Measurements from ENCODE around the gene CYTL1. TPM values are rescaled to one million over a fixed set of nuclear protein-coding genes. Genes with fewer than 3 reads are reported as not detected.
A peak's percentile ranks its signal among the peaks of the same experiment; 100 is the strongest.

CYTL1 gene
- total RNA-seq, 5 donors from 2014 or later (not counting 1 experiment from before 2014, with no cell fraction given), result 0.38 to 1.6 (median 0.59) TPM; not detected in 2

GRCh38 chr4:5052726-5053425 is 33.6 kb upstream of the CYTL1 start:
- ATAC-seq (replicated peaks in 1 of 4), result no peak
- peaks cover 6 to 20% of the 10 kb centered on the region in 2 experiments for H3K4me1 ChIP-seq (ENCODE audit: control insufficient read depth in 1 of 2, extremely low read depth in 1 of 2, insufficient read depth in 2 of 2, low read length in 2 of 2)
- Mint-ChIP-seq H3K27me3 (peaks cover 37 to 51% of the 10 kb centered on the region in 2 donors), H3K4me1 (peaks cover 11 to 17% (median 15%) of the 10 kb centered on the region in 3 donors), H3K27ac (no peak overlapping the region), H3K9me3 (no peaks in the 10 kb centered on the region), H3K4me3 (peak overlapping the region in 1 of 3 donors; percentile 65), H3K36me3 (no peaks in the 10 kb centered on the region)
- no peaks in the 10 kb centered on the region for H3K9me3 ChIP-seq
- ChIA-PET POLR2A (no interaction called here), CTCF (no interaction called here)
- no peak overlapping the region for H3K4me3 ChIP-seq (ENCODE audit: control insufficient read depth in 1 of 2, extremely low read depth in 1 of 2, low read length in 1 of 2)
- peaks cover 0 to 50% of the 10 kb centered on the region in 2 experiments for H3K27me3 ChIP-seq (replicated peaks in 1 of 2; ENCODE audit: control insufficient read depth in 2 of 2, extremely low read depth in 1 of 2, insufficient read depth in 2 of 2, low read length in 1 of 2)
- H3K27ac ChIP-seq (ENCODE audit: low read length), result no peak overlapping the region
- 52% methylated on average over 6 of the region's 6 CpGs for WGBS (ENCODE audit: insufficient coverage)
- H3K36me3 ChIP-seq (ENCODE audit: control insufficient read depth in 2 of 2, extremely low read depth in 1 of 2, insufficient read depth in 1 of 2, low read length in 1 of 2), result no peaks in the 10 kb centered on the region
- DNase-seq, result no peak

- CTCF ChIA-PET, result interaction anchor here in 1 of 2 donors (0.5 kb wide), 1 partner anchor 189 kb away, joined by 3 read pairs; no protein-coding TSS in a partner anchor
- no peak for ATAC-seq (replicated peaks in 1 of 4)
These were observed 33.0 kb upstream of the CYTL1 start for GRCh38 chr4:5052204-5052702.

GRCh38 chr4:5051278-5052203 is 32.3 kb upstream of the CYTL1 start, which contains the start of gene STK32B:
Gene STK32B (plus strand): TSS chr4:5051480.
- H3K4me1 ChIP-seq (ENCODE audit: control insufficient read depth in 1 of 2, extremely low read depth in 1 of 2, insufficient read depth in 2 of 2, low read length in 2 of 2), result peaks cover 6 to 20% of the 10 kb centered on the region in 2 experiments
- ATAC-seq (replicated peaks in 1 of 4) (peak; percentile 16 to 50 (median 31)), DNase-seq (peak in 1 of 35 experiments; percentile 9)
- H3K27me3 ChIP-seq (replicated peaks in 1 of 2; ENCODE audit: control insufficient read depth in 2 of 2, extremely low read depth in 1 of 2, insufficient read depth in 2 of 2, low read length in 1 of 2), result peaks cover 0 to 54% of the 10 kb centered on the region in 2 experiments
- 2% methylated on average over 73 of the region's 103 CpGs for WGBS (ENCODE audit: insufficient coverage)
- Mint-ChIP-seq H3K4me1 (peaks cover 11 to 17% (median 15%) of the 10 kb centered on the region in 3 donors), H3K36me3 (no peaks in the 10 kb centered on the region), H3K27ac (no peak within 1 kb of the TSS), H3K27me3 (peaks cover 46 to 59% of the 10 kb centered on the region in 2 donors), H3K9me3 (peaks cover 0 to 4% (median 0%) of the 10 kb centered on the region in 3 donors), H3K4me3 (peak within 1 kb of the TSS; percentile 56 to 65 (median 60))
- no peak within 1 kb of the TSS for H3K27ac ChIP-seq (ENCODE audit: low read length)
- ChIA-PET CTCF (interaction anchor here in 1 of 2 donors (0.5 kb wide), 1 partner anchor 188 kb away, joined by 3 read pairs; no protein-coding TSS in a partner anchor), POLR2A (no interaction called here)
- H3K9me3 ChIP-seq, result no peaks in the 10 kb centered on the region
- H3K36me3 ChIP-seq (ENCODE audit: control insufficient read depth in 2 of 2, extremely low read depth in 1 of 2, insufficient read depth in 1 of 2, low read length in 1 of 2), result no peaks in the 10 kb centered on the region
- peak within 1 kb of the TSS; percentile 19 to 91 for H3K4me3 ChIP-seq (ENCODE audit: control insufficient read depth in 1 of 2, extremely low read depth in 1 of 2, low read length in 1 of 2)

More at GRCh38 chr4:5052204-5052702, 33.0 kb upstream of the CYTL1 start:
- Histone ChIP-seq H3K4me1 (ENCODE audit: control insufficient read depth in 1 of 2, extremely low read depth in 1 of 2, insufficient read depth in 2 of 2, low read length in 2 of 2) (peaks cover 6 to 20% of the 10 kb centered on the region in 2 experiments), H3K27ac (ENCODE audit: low read length) (no peak overlapping the region), H3K36me3 (ENCODE audit: control insufficient read depth in 2 of 2, extremely low read depth in 1 of 2, insufficient read depth in 1 of 2, low read length in 1 of 2) (no peaks in the 10 kb centered on the region), H3K9me3 (no peaks in the 10 kb centered on the region), H3K4me3 (ENCODE audit: control insufficient read depth in 1 of 2, extremely low read depth in 1 of 2, low read length in 1 of 2) (peak overlapping the region in 1 of 2 donors; percentile 91), H3K27me3 (replicated peaks in 1 of 2; ENCODE audit: control insufficient read depth in 2 of 2, extremely low read depth in 1 of 2, insufficient read depth in 2 of 2, low read length in 1 of 2) (peaks cover 0 to 54% of the 10 kb centered on the region in 2 experiments)
- no peak for DNase-seq
- Mint-ChIP-seq H3K9me3 (no peaks in the 10 kb centered on the region), H3K27me3 (peaks cover 42 to 56% of the 10 kb centered on the region in 2 donors), H3K4me1 (peaks cover 11 to 17% (median 15%) of the 10 kb centered on the region in 3 donors), H3K27ac (no peak overlapping the region), H3K4me3 (peak overlapping the region; percentile 15 to 65 (median 17)), H3K36me3 (no peaks in the 10 kb centered on the region)
- WGBS (ENCODE audit: insufficient coverage), result 20% methylated on average over 14 of the region's 18 CpGs
- POLR2A ChIA-PET, result no interaction called here

- Mint-ChIP-seq H3K36me3 (no peaks in the 10 kb centered on the region), H3K9me3 (peaks cover 0 to 4% (median 0%) of the 10 kb centered on the region in 3 donors), H3K4me1 (peaks cover 11 to 17% (median 15%) of the 10 kb centered on the region in 3 donors), H3K4me3 (peak overlapping the region; percentile 56 to 65 (median 60)), H3K27me3 (peaks cover 52 to 63% of the 10 kb centered on the region in 2 donors), H3K27ac (no peak overlapping the region)
- H3K36me3 ChIP-seq (ENCODE audit: control insufficient read depth in 2 of 2, extremely low read depth in 1 of 2, insufficient read depth in 1 of 2, low read length in 1 of 2), result no peaks in the 10 kb centered on the region
- no peak overlapping the region for H3K27ac ChIP-seq (ENCODE audit: low read length)
- peak overlapping the region; percentile 19 to 91 for H3K4me3 ChIP-seq (ENCODE audit: control insufficient read depth in 1 of 2, extremely low read depth in 1 of 2, low read length in 1 of 2)
- ATAC-seq (replicated peaks in 1 of 4) (no peak), DNase-seq (peak in 6 of 35 experiments; percentile 6 to 35 (median 17))
- CTCF ChIA-PET, result no interaction called here
- 8% methylated on average over 27 of the region's 36 CpGs for WGBS (ENCODE audit: insufficient coverage)
- H3K27me3 ChIP-seq (replicated peaks in 1 of 2; ENCODE audit: control insufficient read depth in 2 of 2, extremely low read depth in 1 of 2, insufficient read depth in 2 of 2, low read length in 1 of 2), result peaks cover 0 to 54% of the 10 kb centered on the region in 2 experiments
- H3K4me1 ChIP-seq (ENCODE audit: control insufficient read depth in 1 of 2, extremely low read depth in 1 of 2, insufficient read depth in 2 of 2, low read length in 2 of 2), result peaks cover 6 to 20% of the 10 kb centered on the region in 2 experiments
- POLR2A ChIA-PET, result no interaction called here
- H3K9me3 ChIP-seq, result no peaks in the 10 kb centered on the region
These were observed 31.4 kb upstream of the CYTL1 start for GRCh38 chr4:5050520-5051277.

GRCh38 chr4:5048721-5049120 is 29.5 kb upstream of the CYTL1 start:
- H3K27me3 Mint-ChIP-seq, result peaks cover 65 to 70% of the 10 kb centered on the region in 2 donors
- H3K4me1 Mint-ChIP-seq, result peaks cover 17 to 20% (median 18%) of the 10 kb centered on the region in 3 donors
- H3K27me3 ChIP-seq (replicated peaks in 1 of 2; ENCODE audit: control insufficient read depth in 2 of 2, extremely low read depth in 1 of 2, insufficient read depth in 2 of 2, low read length in 1 of 2), result peaks cover 0 to 59% of the 10 kb centered on the region in 2 experiments
- CTCF ChIA-PET, result interaction anchor here in 1 of 2 donors (0.8 kb wide), 1 partner anchor 10 kb away, joined by 3 read pairs; no protein-coding TSS in a partner anchor
- H3K27ac ChIP-seq (ENCODE audit: low read length), result no peak overlapping the region
- POLR2A ChIA-PET, result no interaction called here
- 89% methylated on average over 3 of the region's 4 CpGs for WGBS (ENCODE audit: insufficient coverage)
- H3K9me3 Mint-ChIP-seq, result peaks cover 0 to 4% (median 0%) of the 10 kb centered on the region in 3 donors
- no peak overlapping the region for H3K4me3 ChIP-seq (ENCODE audit: control insufficient read depth in 1 of 2, extremely low read depth in 1 of 2, low read length in 1 of 2)
- DNase-seq, result no peak
- no peak overlapping the region for H3K27ac Mint-ChIP-seq
- no peak overlapping the region for H3K4me3 Mint-ChIP-seq
- ATAC-seq (replicated peaks in 1 of 4), result no peak
- no peaks in the 10 kb centered on the region for H3K36me3 Mint-ChIP-seq
- no peaks in the 10 kb centered on the region for H3K36me3 ChIP-seq (ENCODE audit: control insufficient read depth in 2 of 2, extremely low read depth in 1 of 2, insufficient read depth in 1 of 2, low read length in 1 of 2)
- H3K4me1 ChIP-seq (ENCODE audit: control insufficient read depth in 1 of 2, extremely low read depth in 1 of 2, insufficient read depth in 2 of 2, low read length in 2 of 2), result peaks cover 6 to 20% of the 10 kb centered on the region in 2 experiments
- H3K9me3 ChIP-seq, result no peaks in the 10 kb centered on the region

All from T-cell (primary cell).